Neural cell (in vitro differentiated cells): ENCODE data around the gene EPS8L2. TPM values are rescaled to one million over a fixed set of nuclear protein-coding genes. Genes with fewer than 3 reads are reported as not detected.

Experiments used
- H2AFZ ChIP-seq: fragments of 200-600, 300-800 bp; sonication (generic), shearing (Covaris generic); 2 replicates; pipeline ENCODE4 v1.6.0; 2014; ENCODE audit warnings: low read depth, mild to moderate bottlenecking, antibody characterized with exemption, low read length, moderate library complexity
- H3F3A ChIP-seq: fragments of 200-600 bp; shearing (Covaris generic); 2 replicates; pipeline ENCODE4 v1.6.1; 2016; ENCODE audit warnings: mild to moderate bottlenecking, moderate library complexity, mixed read lengths, antibody characterized with exemption, low read length; ENCODE audit not compliant: insufficient read depth, poor library complexity, severe bottlenecking
- H3K27ac ChIP-seq: fragments of 200-600, 300-800 bp; sonication (generic), shearing (Covaris generic); 2 replicates; pipeline ENCODE4 v1.5.1; 2014; ENCODE audit warnings: mild to moderate bottlenecking, low read length, moderate library complexity
- H3K27me3 ChIP-seq: fragments of 300-800, 200-600 bp; sonication (generic), shearing (Covaris generic); 2 replicates; pipeline ENCODE4 v1.6.0; 2014; ENCODE audit warnings: mild to moderate bottlenecking, low read depth, low read length, moderate library complexity; ENCODE audit not compliant: insufficient read depth
- H3K36me3 ChIP-seq: fragments of 300-800, 200-600 bp; sonication (generic), shearing (Covaris generic); 2 replicates; pipeline ENCODE4 v1.5.1; 2014; ENCODE audit warnings: mild to moderate bottlenecking, antibody characterized with exemption, low read length, moderate library complexity; ENCODE audit not compliant: insufficient read depth
- H3K4me2 ChIP-seq: fragments of 300-800, 200-600 bp; sonication (generic), shearing (Covaris generic); 2 replicates; pipeline ENCODE4 v1.6.0; 2014; ENCODE audit warnings: mild to moderate bottlenecking, low read length
- H3K4me3 ChIP-seq: fragments of 300-800, 200-600 bp; sonication (generic), shearing (Covaris generic); 2 replicates; pipeline ENCODE4 v1.5.1; 2014; ENCODE audit warnings: mild to moderate bottlenecking, low read length, moderate library complexity
- H3K79me2 ChIP-seq: fragments of 200-600 bp; shearing (Covaris generic); replicated peaks from 2 replicates; pipeline ENCODE4 v1.6.0; 2014; ENCODE audit warnings: mild to moderate bottlenecking, low read length, moderate library complexity; ENCODE audit not compliant: insufficient read depth
- H3K9ac ChIP-seq: fragments of 300-800, 200-600 bp; sonication (generic), shearing (Covaris generic); 2 replicates; pipeline ENCODE4 v1.6.1; 2016; ENCODE audit warnings: mild to moderate bottlenecking, low read length, mixed read lengths
- H3K9me2 ChIP-seq: fragments of 200-600 bp; shearing (Covaris generic); 2 replicates; pipeline ENCODE4 v1.6.1; 2016; ENCODE audit warnings: mild to moderate bottlenecking, low read length, mixed read lengths; ENCODE audit not compliant: insufficient read depth
- H3K9me3 ChIP-seq: fragments of 200-600, 300-800 bp; sonication (generic), shearing (Covaris generic); 2 replicates; pipeline ENCODE4 v1.6.1; 2016; ENCODE audit warnings: mild to moderate bottlenecking, mixed run types, low read length, moderate library complexity, mixed read lengths
- H4K20me1 ChIP-seq: fragments of 200-600 bp; shearing (Covaris generic); 2 replicates; pipeline ENCODE4 v1.6.1; 2016; ENCODE audit warnings: mild to moderate bottlenecking, mixed run types; ENCODE audit not compliant: insufficient read depth
- CTCF ChIP-seq: fragments of 450-650 bp; IDR thresholded peaks from 2 replicates; pipeline ENCODE4 v1.5.1; 2014; ENCODE audit warnings: antibody characterized with exemption, mild to moderate bottlenecking, moderate library complexity; ENCODE audit not compliant: poor library complexity, severe bottlenecking
- EP300 ChIP-seq: fragments of 450-650 bp; conservative IDR thresholded peaks from 2 replicates; pipeline ENCODE4 v1.6.1; 2014; ENCODE audit warnings: antibody characterized with exemption, mild to moderate bottlenecking, moderate library complexity; ENCODE audit not compliant: poor library complexity, severe bottlenecking
- EZH2 ChIP-seq: fragments of 200-600, 300-800 bp; shearing (Covaris generic), sonication (generic); IDR thresholded peaks from 2 replicates; pipeline ENCODE4 v1.6.1; 2014; ENCODE audit warnings: antibody characterized with exemption, low read length, borderline replicate concordance, mild to moderate bottlenecking; ENCODE audit not compliant: insufficient read depth, poor library complexity, severe bottlenecking
- MXI1 ChIP-seq: fragments of 450-650 bp; conservative IDR thresholded peaks from 2 replicates; pipeline ENCODE4 v1.6.1; 2014; ENCODE audit warnings: antibody characterized with exemption, mild to moderate bottlenecking; ENCODE audit not compliant: poor library complexity, severe bottlenecking
- POLR2AphosphoS5 ChIP-seq: IDR thresholded peaks from 2 replicates; pipeline ENCODE4 v1.6.1; 2012
- RAD21 ChIP-seq: fragments of 450-650 bp; conservative IDR thresholded peaks from 2 replicates; pipeline ENCODE4 v1.6.1; 2014; ENCODE audit warnings: antibody characterized with exemption, mild to moderate bottlenecking, moderate library complexity
- REST ChIP-seq: IDR thresholded peaks from 2 replicates; pipeline ENCODE4 v1.6.1; 2012; ENCODE audit warnings: borderline replicate concordance
- SMC3 ChIP-seq: fragments of 450-650 bp; conservative IDR thresholded peaks from 2 replicates; pipeline ENCODE4 v1.6.1; 2014; ENCODE audit warnings: antibody characterized with exemption, mild to moderate bottlenecking, moderate library complexity; ENCODE audit not compliant: poor library complexity
- TAF1 ChIP-seq: IDR thresholded peaks from 2 replicates; pipeline ENCODE4 v1.6.1; 2012; ENCODE audit warnings: low read depth
- polyA plus RNA-seq: library from polyadenylated mRNA; depleted of rRNA; stranded (reverse); fragments of >200 nt; gene quantifications from 2 replicates; pipeline ENCODE4 v1.2.3, GENCODE V29; 2014

Gene EPS8L2
- polyA plus RNA-seq, 1 donor from 2014 or later = 7.5 TPM

DNA sequence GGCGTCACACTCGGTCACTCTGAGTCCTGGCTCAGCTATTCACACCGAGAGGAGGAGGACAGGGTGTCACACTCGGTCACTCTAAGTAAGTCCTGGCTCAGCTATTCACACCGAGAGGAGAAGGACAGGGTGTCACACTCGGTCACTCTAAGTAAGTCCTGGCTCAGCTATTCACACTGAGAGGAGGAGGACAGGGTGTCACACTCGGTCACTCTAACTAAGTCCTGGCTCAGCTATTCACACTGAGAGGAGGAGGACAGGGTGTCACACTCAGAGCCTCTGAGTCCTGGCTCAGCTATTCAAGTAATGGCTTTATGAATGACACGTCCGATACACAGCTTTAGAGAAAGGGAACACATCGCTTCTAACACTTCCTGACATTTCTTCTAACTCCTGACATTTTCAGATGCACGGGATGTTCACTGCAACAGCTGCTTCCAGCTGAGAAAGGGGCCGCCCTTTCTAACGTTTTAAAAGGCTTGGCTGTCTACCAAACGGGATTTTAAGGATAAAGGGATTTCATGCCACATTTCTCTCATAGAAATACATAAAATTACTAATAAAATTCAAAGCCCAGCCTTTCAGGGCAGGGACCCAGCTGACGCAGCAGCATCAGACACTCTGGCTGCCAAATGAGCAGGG lies 40.8 kb upstream of the EPS8L2 start:
- TF ChIP-seq SMC3 = no peak
- TF ChIP-seq TAF1 = no peak
- TF ChIP-seq RAD21 = no peak
- no peak for TF ChIP-seq POLR2AphosphoS5
- TF ChIP-seq REST = no peak
- TF ChIP-seq CTCF = no peak
- TF ChIP-seq EP300 = no peak
- TF ChIP-seq EZH2 = no peak
- no peak for TF ChIP-seq MXI1
- Histone ChIP-seq H3K27me3 (no peaks in the 10 kb centered on the region), H3K79me2 (no peaks in the 10 kb centered on the region), H4K20me1 (no peaks in the 10 kb centered on the region), H3K27ac (no peak overlapping the region), H3K4me2 (no peak overlapping the region), H2AFZ (no peak overlapping the region), H3F3A (no peaks in the 10 kb centered on the region), H3K9me3 (no peaks in the 10 kb centered on the region), H3K36me3 (no peaks in the 10 kb centered on the region), H3K9me2 (no peaks in the 10 kb centered on the region), H3K9ac (no peak overlapping the region), H3K4me3 (no peak overlapping the region)

DNA sequence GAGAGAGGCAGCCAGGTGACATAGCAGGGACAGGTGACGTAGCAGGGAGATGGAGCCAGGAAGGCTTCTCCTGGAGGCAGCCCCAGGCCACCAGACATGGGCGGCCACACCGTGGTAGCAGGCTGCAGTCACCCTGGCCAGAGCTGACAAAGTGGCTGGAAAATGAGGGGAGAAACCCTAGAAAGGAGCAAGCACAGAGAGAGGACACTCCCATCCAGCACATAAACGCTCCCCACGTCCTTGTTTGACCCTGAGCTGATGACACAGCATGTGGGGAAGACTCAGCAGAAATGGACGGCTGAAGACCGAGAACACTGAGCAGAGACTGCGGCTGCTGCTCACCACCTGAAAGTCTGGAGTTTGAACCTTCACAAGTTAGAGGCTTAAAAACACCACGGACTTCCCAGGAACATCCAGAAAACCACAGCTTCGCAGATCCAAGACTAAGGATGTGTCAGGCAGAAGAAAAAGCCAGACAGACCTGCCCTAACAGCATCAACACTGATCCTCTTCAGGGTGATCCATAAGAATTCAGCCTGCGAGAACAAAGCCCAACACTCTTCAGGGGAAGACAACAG lies 40.2 kb upstream of the EPS8L2 start:
- H3F3A ChIP-seq = no peaks in the 10 kb centered on the region
- no peaks in the 10 kb centered on the region for H3K79me2 ChIP-seq
- H3K9me3 ChIP-seq = no peaks in the 10 kb centered on the region
- TF ChIP-seq TAF1 = no peak
- TF ChIP-seq EP300 = no peak
- no peak for TF ChIP-seq REST
- TF ChIP-seq CTCF = no peak
- no peak for TF ChIP-seq RAD21
- no peak for TF ChIP-seq EZH2
- no peak for TF ChIP-seq SMC3
- no peak for TF ChIP-seq POLR2AphosphoS5
- TF ChIP-seq MXI1 = no peak
- H3K27me3 ChIP-seq = no peaks in the 10 kb centered on the region
- H3K27ac ChIP-seq = no peak overlapping the region
- no peak overlapping the region for H3K9ac ChIP-seq
- no peaks in the 10 kb centered on the region for H4K20me1 ChIP-seq
- no peaks in the 10 kb centered on the region for H3K36me3 ChIP-seq
- H3K4me2 ChIP-seq = no peak overlapping the region
- H3K9me2 ChIP-seq = no peaks in the 10 kb centered on the region
- H2AFZ ChIP-seq = no peak overlapping the region
- no peak overlapping the region for H3K4me3 ChIP-seq
